ENCODE data around the gene DPH6.
"Not testable (repeated sequence)": the region's sequence is repeated elsewhere in the genome, so short reads cannot be mapped to it uniquely, and the experiment has no call there.

The DPH6 gene

GRCh38 chr15:35450492-35450891 is 95.5 kb downstream of the DPH6 start:
- 0 out of 2 replicates have a peak, but pooled peaks cover 3% of the 10 kb centered on the region for H3K36me3 ChIP-seq (ENCODE audit: insufficient read depth, low read length)
- no peaks in the 10 kb centered on the region for H3K4me1 ChIP-seq (ENCODE audit: insufficient read depth, low read length)
- no peak overlapping the region for H3K9ac ChIP-seq (ENCODE audit: low read depth, low read length)
- H3K9me3 ChIP-seq (ENCODE audit: control insufficient read depth, insufficient read depth, low read length): no peaks in the 10 kb centered on the region

- 0 out of 2 replicates have a peak, but pooled peaks cover 3% of the 10 kb centered on the region for H3K36me3 ChIP-seq (ENCODE audit: insufficient read depth, low read length)
- no peak overlapping the region for H3K9ac ChIP-seq (ENCODE audit: low read depth, low read length)
- peaks cover 5% of the 10 kb centered on the region; the same call in 1 of the 2 replicates for H3K4me1 ChIP-seq (ENCODE audit: insufficient read depth, low read length)
- no peaks in the 10 kb centered on the region for H3K9me3 ChIP-seq (ENCODE audit: control insufficient read depth, insufficient read depth, low read length)
These were observed 97.7 kb downstream of the DPH6 start for GRCh38 chr15:35448294-35448693.

GRCh38 chr15:35445891-35446290 is 100.1 kb downstream of the DPH6 start:
- H3K4me1 ChIP-seq (ENCODE audit: insufficient read depth, low read length): peaks cover 5% of the 10 kb centered on the region; the same call in 1 of the 2 replicates
- H3K9ac ChIP-seq (ENCODE audit: low read depth, low read length): no peak overlapping the region
- 0 out of 2 replicates have a peak, but pooled peaks cover 3% of the 10 kb centered on the region for H3K36me3 ChIP-seq (ENCODE audit: insufficient read depth, low read length)
- H3K9me3 ChIP-seq (ENCODE audit: control insufficient read depth, insufficient read depth, low read length): no peaks in the 10 kb centered on the region

GRCh38 chr15:35444557-35445204 is 101.3 kb downstream of the DPH6 start:
- H3K9me3 ChIP-seq (ENCODE audit: control insufficient read depth, insufficient read depth, low read length): no peaks in the 10 kb centered on the region
- H3K9ac ChIP-seq (ENCODE audit: low read depth, low read length): no peak overlapping the region
- peaks cover 5% of the 10 kb centered on the region; the same call in 1 of the 2 replicates for H3K4me1 ChIP-seq (ENCODE audit: insufficient read depth, low read length)
- 0 out of 2 replicates have a peak, but pooled peaks cover 3% of the 10 kb centered on the region for H3K36me3 ChIP-seq (ENCODE audit: insufficient read depth, low read length)

- H3K36me3 ChIP-seq (ENCODE audit: insufficient read depth, low read length): 0 out of 2 replicates have a peak, but pooled peaks cover 3% of the 10 kb centered on the region
- peaks cover 5% of the 10 kb centered on the region; the same call in 1 of the 2 replicates for H3K4me1 ChIP-seq (ENCODE audit: insufficient read depth, low read length)
- H3K9ac ChIP-seq (ENCODE audit: low read depth, low read length): no peak overlapping the region
- H3K9me3 ChIP-seq (ENCODE audit: control insufficient read depth, insufficient read depth, low read length): no peaks in the 10 kb centered on the region
These were observed 102.6 kb downstream of the DPH6 start for GRCh38 chr15:35443376-35443775.

- Histone ChIP-seq H3K4me1 (ENCODE audit: insufficient read depth, low read length) (peaks cover 6% of the 10 kb centered on the region; the same call in 1 of the 2 replicates), H3K9me3 (ENCODE audit: control insufficient read depth, insufficient read depth, low read length) (no peaks in the 10 kb centered on the region), H3K9ac (ENCODE audit: low read depth, low read length) (no peak overlapping the region), H3K36me3 (ENCODE audit: insufficient read depth, low read length) (0 out of 2 replicates have a peak, but pooled peaks cover 3% of the 10 kb centered on the region)
These were observed 103.2 kb downstream of the DPH6 start for GRCh38 chr15:35442742-35443141.

GRCh38 chr15:35441279-35441678 is 104.7 kb downstream of the DPH6 start:
- not testable (repeated sequence) for H3K9ac ChIP-seq (ENCODE audit: low read depth, low read length); H3K36me3 ChIP-seq (ENCODE audit: insufficient read depth, low read length); H3K9me3 ChIP-seq (ENCODE audit: control insufficient read depth, insufficient read depth, low read length)
- H3K4me1 ChIP-seq (ENCODE audit: insufficient read depth, low read length): peaks cover 16% of the 10 kb centered on the region

GRCh38 chr15:35440265-35440664 is 105.7 kb downstream of the DPH6 start:
- Histone ChIP-seq H3K4me1 (ENCODE audit: insufficient read depth, low read length) (peaks cover 16% of the 10 kb centered on the region), H3K36me3 (ENCODE audit: insufficient read depth, low read length) (peaks cover 6% of the 10 kb centered on the region), H3K9me3 (ENCODE audit: control insufficient read depth, insufficient read depth, low read length) (peaks cover 7% of the 10 kb centered on the region), H3K9ac (ENCODE audit: low read depth, low read length) (no peak overlapping the region)

GRCh38 chr15:35439291-35439690 is 106.7 kb downstream of the DPH6 start:
- Histone ChIP-seq H3K36me3 (ENCODE audit: insufficient read depth, low read length) (peaks cover 7% of the 10 kb centered on the region), H3K9me3 (ENCODE audit: control insufficient read depth, insufficient read depth, low read length) (peaks cover 12% of the 10 kb centered on the region)

GRCh38 chr15:35437157-35437556 is 108.8 kb downstream of the DPH6 start:
- peaks cover 10% of the 10 kb centered on the region; the same call in 1 of the 2 replicates for H3K4me1 ChIP-seq (ENCODE audit: insufficient read depth, low read length)
- peaks cover 12% of the 10 kb centered on the region for H3K9me3 ChIP-seq (ENCODE audit: control insufficient read depth, insufficient read depth, low read length)
- no peak overlapping the region for H3K9ac ChIP-seq (ENCODE audit: low read depth, low read length)
- peaks cover 7% of the 10 kb centered on the region for H3K36me3 ChIP-seq (ENCODE audit: insufficient read depth, low read length)

More at GRCh38 chr15:35439291-35439690, 106.7 kb downstream of the DPH6 start:
- no peak overlapping the region for H3K9ac ChIP-seq (ENCODE audit: low read depth, low read length)
- H3K4me1 ChIP-seq (ENCODE audit: insufficient read depth, low read length): peaks cover 16% of the 10 kb centered on the region

GRCh38 chr15:35436422-35436821 is 109.5 kb downstream of the DPH6 start:
- H3K36me3 ChIP-seq (ENCODE audit: insufficient read depth, low read length): peaks cover 7% of the 10 kb centered on the region
- H3K9me3 ChIP-seq (ENCODE audit: control insufficient read depth, insufficient read depth, low read length): peaks cover 12% of the 10 kb centered on the region
- H3K4me1 ChIP-seq (ENCODE audit: insufficient read depth, low read length): peaks cover 10% of the 10 kb centered on the region; the same call in 1 of the 2 replicates
- H3K9ac ChIP-seq (ENCODE audit: low read depth, low read length): no peak overlapping the region

- H3K4me1 ChIP-seq (ENCODE audit: insufficient read depth, low read length): peaks cover 3% of the 10 kb centered on the region; the same call in 1 of the 2 replicates
- H3K9ac ChIP-seq (ENCODE audit: low read depth, low read length): no peak overlapping the region
- peaks cover 12% of the 10 kb centered on the region for H3K9me3 ChIP-seq (ENCODE audit: control insufficient read depth, insufficient read depth, low read length)
- peaks cover 7% of the 10 kb centered on the region for H3K36me3 ChIP-seq (ENCODE audit: insufficient read depth, low read length)
These were observed 114.7 kb downstream of the DPH6 start for GRCh38 chr15:35431281-35431680.

- Histone ChIP-seq H3K36me3 (ENCODE audit: insufficient read depth, low read length) (peaks cover 2% of the 10 kb centered on the region; the same call in 1 of the 2 replicates), H3K9ac (ENCODE audit: low read depth, low read length) (no peak overlapping the region), H3K4me1 (ENCODE audit: insufficient read depth, low read length) (peaks cover 3% of the 10 kb centered on the region; the same call in 1 of the 2 replicates), H3K9me3 (ENCODE audit: control insufficient read depth, insufficient read depth, low read length) (peaks cover 5% of the 10 kb centered on the region; the same call in 1 of the 2 replicates)
These were observed 115.7 kb downstream of the DPH6 start for GRCh38 chr15:35430301-35430700.

GRCh38 chr15:35427496-35427895 is 118.5 kb downstream of the DPH6 start:
- Histone ChIP-seq H3K36me3 (ENCODE audit: insufficient read depth, low read length) (no peaks in the 10 kb centered on the region), H3K4me1 (ENCODE audit: insufficient read depth, low read length) (peaks cover 3% of the 10 kb centered on the region; the same call in 1 of the 2 replicates), H3K9me3 (ENCODE audit: control insufficient read depth, insufficient read depth, low read length) (no peaks in the 10 kb centered on the region; the same call in 1 of the 2 replicates), H3K9ac (ENCODE audit: low read depth, low read length) (no peak overlapping the region)

GRCh38 chr15:35427091-35427490 is 118.9 kb downstream of the DPH6 start:
- H3K9ac ChIP-seq (ENCODE audit: low read depth, low read length): no peak overlapping the region
- no peaks in the 10 kb centered on the region for H3K36me3 ChIP-seq (ENCODE audit: insufficient read depth, low read length)
- H3K4me1 ChIP-seq (ENCODE audit: insufficient read depth, low read length): peaks cover 3% of the 10 kb centered on the region; the same call in 1 of the 2 replicates
- no peaks in the 10 kb centered on the region; the same call in 1 of the 2 replicates for H3K9me3 ChIP-seq (ENCODE audit: control insufficient read depth, insufficient read depth, low read length)

Measured in ES-I3 (cell line).